ENCODE results near the gene AMIGO3.
"Not testable (repeated sequence)": the region's sequence is repeated elsewhere in the genome, so short reads cannot be mapped to it uniquely, and the experiment has no call there.

The AMIGO3 gene

GRCh38 chr3:49689046-49689907 is 30.2 kb downstream of the AMIGO3 start, which contains the start of the genes MST1 and RNF123:
Gene MST1, minus strand, starts transcription at chr3:49689474. Its CDS starts 783 bp downstream, at chr3:49688691.
Gene RNF123, plus strand, starts transcription at chr3:49689557. Its CDS starts 1,609 bp downstream, at chr3:49691166.
- peak within 1 kb of the TSS; percentile 80 for H2AFZ ChIP-seq (ENCODE audit: insufficient read depth, low read length, poor library complexity)
- H3K4me2 ChIP-seq (ENCODE audit: low read length), result peak within 1 kb of the TSS; percentile 99
- peak within 1 kb of the TSS; percentile 17 for H2BK120ac ChIP-seq (ENCODE audit: insufficient read depth, low read length, poor library complexity)
- peaks cover 3% of the 10 kb centered on the region in 2 experiments for H3K36me3 ChIP-seq (ENCODE audit: control insufficient read depth in 1 of 2, insufficient read depth in 2 of 2, low read length in 2 of 2)
- peak within 1 kb of the TSS; percentile 88 for H3K9ac ChIP-seq (ENCODE audit: low read length)
- peaks cover 7% of the 10 kb centered on the region for H3K79me2 ChIP-seq (ENCODE audit: control insufficient read depth, insufficient read depth, low read length, poor library complexity)
- H4K8ac ChIP-seq (ENCODE audit: low read depth, low read length), result peak within 1 kb of the TSS; percentile 94
- peak within 1 kb of the TSS; percentile 8 for H2BK5ac ChIP-seq (ENCODE audit: low read depth, low read length, poor library complexity)
- peak within 1 kb of the TSS; percentile 83 for H3K14ac ChIP-seq (ENCODE audit: low read length)
- H3K27ac ChIP-seq (ENCODE audit: low read depth, low read length), result peak within 1 kb of the TSS; percentile 51
- no peaks in the 10 kb centered on the region for H3K27me3 ChIP-seq (ENCODE audit: insufficient read depth, low read length)
- H4K12ac ChIP-seq (ENCODE audit: low read depth, low read length), result peak within 1 kb of the TSS; percentile 78
- H3K4ac ChIP-seq (ENCODE audit: low read depth, low read length), result peak within 1 kb of the TSS; percentile 48
- peak within 1 kb of the TSS; percentile 89 for H3K4me3 ChIP-seq (ENCODE audit: low read depth, low read length)
- peak; percentile 80 to 91 for DNase-seq
- peak within 1 kb of the TSS; percentile 44 for H3K18ac ChIP-seq (ENCODE audit: low read length)
- peaks cover 8% of the 10 kb centered on the region for H3K79me1 ChIP-seq (ENCODE audit: low read length)
- peak within 1 kb of the TSS; percentile 81 for H4K91ac ChIP-seq (ENCODE audit: low read depth, low read length)
- WGBS (ENCODE audit: extremely low coverage, insufficient coverage, insufficient read length), result no CpG with 5 or more reads among the region's 66 CpGs
- H2BK12ac ChIP-seq (ENCODE audit: low read length), result no peak within 1 kb of the TSS
- H3K23ac ChIP-seq (ENCODE audit: low read length), result no peak within 1 kb of the TSS
- peaks cover 3 to 18% of the 10 kb centered on the region in 2 experiments for H3K4me1 ChIP-seq (ENCODE audit: control insufficient read depth in 1 of 2, insufficient read depth in 2 of 2, low read length in 2 of 2)
- H2AK5ac ChIP-seq (ENCODE audit: low read length), result peak within 1 kb of the TSS; percentile 33
- peaks cover under 1% of the 10 kb centered on the region for H3K9me3 ChIP-seq (ENCODE audit: insufficient read depth, low read depth, low read length)

GRCh38 chr3:49688338-49689045 is 31.0 kb downstream of the AMIGO3 start:
- H3K36me3 ChIP-seq (ENCODE audit: control insufficient read depth in 1 of 2, insufficient read depth in 2 of 2, low read length in 2 of 2); H3K14ac ChIP-seq (ENCODE audit: low read length); H2BK12ac ChIP-seq (ENCODE audit: low read length); H3K27ac ChIP-seq (ENCODE audit: low read depth, low read length); DNase-seq; H2BK5ac ChIP-seq (ENCODE audit: low read depth, low read length, poor library complexity); H3K79me2 ChIP-seq (ENCODE audit: control insufficient read depth, insufficient read depth, low read length, poor library complexity); H2AFZ ChIP-seq (ENCODE audit: insufficient read depth, low read length, poor library complexity); H3K27me3 ChIP-seq (ENCODE audit: insufficient read depth, low read length); H3K9me3 ChIP-seq (ENCODE audit: insufficient read depth, low read depth, low read length); H3K79me1 ChIP-seq (ENCODE audit: low read length); H3K18ac ChIP-seq (ENCODE audit: low read length); H3K4ac ChIP-seq (ENCODE audit: low read depth, low read length); H2AK5ac ChIP-seq (ENCODE audit: low read length); H3K4me3 ChIP-seq (ENCODE audit: low read depth, low read length); H3K23ac ChIP-seq (ENCODE audit: low read length); H3K9ac ChIP-seq (ENCODE audit: low read length); H2BK120ac ChIP-seq (ENCODE audit: insufficient read depth, low read length, poor library complexity): not testable (repeated sequence)
- Histone ChIP-seq H4K91ac (ENCODE audit: low read depth, low read length) (peak overlapping the region; percentile 30), H4K8ac (ENCODE audit: low read depth, low read length) (peak overlapping the region; percentile 94), H3K4me2 (ENCODE audit: low read length) (peak overlapping the region; percentile 99), H3K4me1 (ENCODE audit: control insufficient read depth in 1 of 2, insufficient read depth in 2 of 2, low read length in 2 of 2) (peaks cover 3 to 18% of the 10 kb centered on the region in 2 experiments), H4K12ac (ENCODE audit: low read depth, low read length) (peak overlapping the region; percentile 78)
- WGBS (ENCODE audit: extremely low coverage, insufficient coverage, insufficient read length), result no CpG with 5 or more reads among the region's 7 CpGs

- H3K23ac ChIP-seq (ENCODE audit: low read length); H3K4ac ChIP-seq (ENCODE audit: low read depth, low read length); H4K8ac ChIP-seq (ENCODE audit: low read depth, low read length); H3K18ac ChIP-seq (ENCODE audit: low read length); DNase-seq; H3K79me2 ChIP-seq (ENCODE audit: control insufficient read depth, insufficient read depth, low read length, poor library complexity); H2BK5ac ChIP-seq (ENCODE audit: low read depth, low read length, poor library complexity); H4K91ac ChIP-seq (ENCODE audit: low read depth, low read length); H2BK12ac ChIP-seq (ENCODE audit: low read length); H2AK5ac ChIP-seq (ENCODE audit: low read length); H3K79me1 ChIP-seq (ENCODE audit: low read length); H4K12ac ChIP-seq (ENCODE audit: low read depth, low read length); H3K27ac ChIP-seq (ENCODE audit: low read depth, low read length); H3K9me3 ChIP-seq (ENCODE audit: insufficient read depth, low read depth, low read length); H2BK120ac ChIP-seq (ENCODE audit: insufficient read depth, low read length, poor library complexity); H3K4me3 ChIP-seq (ENCODE audit: low read depth, low read length); H3K14ac ChIP-seq (ENCODE audit: low read length); H2AFZ ChIP-seq (ENCODE audit: insufficient read depth, low read length, poor library complexity); H3K27me3 ChIP-seq (ENCODE audit: insufficient read depth, low read length); H3K9ac ChIP-seq (ENCODE audit: low read length): not testable (repeated sequence)
- H3K4me1 ChIP-seq (ENCODE audit: control insufficient read depth in 1 of 2, insufficient read depth in 2 of 2, low read length in 2 of 2), result peaks cover 3 to 18% of the 10 kb centered on the region in 2 experiments
- WGBS (ENCODE audit: extremely low coverage, insufficient coverage, insufficient read length), result no CpG with 5 or more reads among the region's 12 CpGs
- H3K4me2 ChIP-seq (ENCODE audit: low read length), result peak overlapping the region; percentile 91
- H3K36me3 ChIP-seq (ENCODE audit: control insufficient read depth in 1 of 2, insufficient read depth in 2 of 2, low read length in 2 of 2), result peaks cover 20% of the 10 kb centered on the region in 2 experiments
These were observed 32.1 kb downstream of the AMIGO3 start for GRCh38 chr3:49687424-49687795.

DNA sequence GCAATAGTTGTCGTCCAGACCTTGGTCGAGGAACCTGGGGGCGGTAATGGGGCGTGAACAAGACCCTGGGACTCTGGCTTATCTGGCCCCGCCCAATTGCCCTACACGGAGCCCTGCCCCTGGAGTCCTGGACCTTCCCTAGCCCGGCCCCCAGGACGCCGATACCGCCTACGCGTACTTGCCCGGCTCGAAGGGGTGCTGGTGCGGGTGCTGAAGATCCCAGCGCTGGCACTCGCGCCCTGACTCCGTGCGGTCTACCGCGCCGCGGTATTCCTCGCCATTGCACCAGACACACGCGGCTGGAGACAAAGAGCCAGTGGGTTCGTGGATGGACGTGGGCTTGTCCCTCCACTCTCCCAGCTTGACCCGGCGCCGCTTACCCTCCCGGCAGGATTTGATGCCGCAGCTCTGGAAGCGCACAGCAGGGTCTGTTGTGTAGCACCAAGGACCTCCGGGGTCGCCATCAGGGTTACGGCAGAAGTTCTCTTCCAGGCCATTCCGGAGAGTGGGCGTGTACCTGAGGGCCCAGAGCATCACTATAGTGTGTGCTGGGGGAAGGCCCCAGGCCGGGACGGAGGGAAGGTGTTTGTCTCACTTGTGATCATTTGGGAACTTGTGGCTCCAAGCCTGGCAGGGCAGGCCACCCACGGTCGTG is 32.6 kb downstream of the AMIGO3 start:
- H2BK5ac ChIP-seq (ENCODE audit: low read depth, low read length, poor library complexity), result peak overlapping the region; percentile 17
- H3K27ac ChIP-seq (ENCODE audit: low read depth, low read length); H3K79me2 ChIP-seq (ENCODE audit: control insufficient read depth, insufficient read depth, low read length, poor library complexity); H3K27me3 ChIP-seq (ENCODE audit: insufficient read depth, low read length); H2AK5ac ChIP-seq (ENCODE audit: low read length); H3K9me3 ChIP-seq (ENCODE audit: insufficient read depth, low read depth, low read length); H3K4ac ChIP-seq (ENCODE audit: low read depth, low read length); H3K79me1 ChIP-seq (ENCODE audit: low read length); H3K23ac ChIP-seq (ENCODE audit: low read length): not testable (repeated sequence)
- H4K12ac ChIP-seq (ENCODE audit: low read depth, low read length), result peak overlapping the region; percentile 65
- peak overlapping the region; percentile 68 for H3K4me3 ChIP-seq (ENCODE audit: low read depth, low read length)
- WGBS (ENCODE audit: extremely low coverage, insufficient coverage, insufficient read length), result no CpG with 5 or more reads among the region's 44 CpGs
- peak overlapping the region; percentile 35 for H2BK120ac ChIP-seq (ENCODE audit: insufficient read depth, low read length, poor library complexity)
- H2BK12ac ChIP-seq (ENCODE audit: low read length), result peak overlapping the region; percentile 56
- H4K8ac ChIP-seq (ENCODE audit: low read depth, low read length), result peak overlapping the region; percentile 92
- H3K9ac ChIP-seq (ENCODE audit: low read length), result peak overlapping the region; percentile 69
- H3K18ac ChIP-seq (ENCODE audit: low read length), result peak overlapping the region; percentile 52
- H3K4me2 ChIP-seq (ENCODE audit: low read length), result peak overlapping the region; percentile 91
- peak overlapping the region; percentile 61 for H2AFZ ChIP-seq (ENCODE audit: insufficient read depth, low read length, poor library complexity)
- peak; percentile 84 to 90 for DNase-seq
- peaks cover 25 to 26% of the 10 kb centered on the region in 2 experiments for H3K36me3 ChIP-seq (ENCODE audit: control insufficient read depth in 1 of 2, insufficient read depth in 2 of 2, low read length in 2 of 2)
- H4K91ac ChIP-seq (ENCODE audit: low read depth, low read length), result peak overlapping the region; percentile 54
- H3K4me1 ChIP-seq (ENCODE audit: control insufficient read depth in 1 of 2, insufficient read depth in 2 of 2, low read length in 2 of 2), result peaks cover 3 to 18% of the 10 kb centered on the region in 2 experiments
- peak overlapping the region; percentile 81 for H3K14ac ChIP-seq (ENCODE audit: low read length)
